ENCODE data around the gene MYL2. TPM values are rescaled to one million over a fixed set of nuclear protein-coding genes. Genes with fewer than 3 reads are reported as not detected.

The MYL2 gene
- total and polyA plus RNA-seq, 9 of the 15 experiments (the other 6 are each of a cell fraction or from before 2014, with no cell fraction given) = not detected

DNA sequence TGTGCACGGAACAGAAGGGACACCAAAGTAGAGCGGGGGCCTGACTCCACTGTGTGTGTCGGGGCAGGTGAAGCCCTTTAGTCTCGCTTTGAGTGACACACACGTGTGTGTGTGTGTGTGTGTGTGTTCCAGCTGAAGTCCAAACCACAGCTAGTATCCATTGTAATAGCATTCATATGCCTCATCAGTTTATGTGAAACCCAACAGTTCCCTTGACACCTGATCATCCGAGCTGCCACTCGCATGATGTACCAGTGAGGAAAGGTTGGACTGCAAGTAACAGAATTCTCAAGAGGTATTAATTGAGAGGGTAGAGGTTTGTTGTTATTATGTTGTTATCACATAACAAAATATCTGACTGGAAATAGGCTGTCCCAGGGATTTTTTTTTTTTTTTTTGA is 57.2 kb downstream of the MYL2 start:
- ChIA-PET CTCF (ENCODE audit: low intra/inter-chr PET ratio) (no interaction called here), POLR2A (interaction anchor here (0.5 to 0.6 kb wide), 2 partner anchors 166 to 394 kb away, joined by 3 read pairs; no protein-coding TSS in a partner anchor)
- no TSS peak for BruUV-seq (replicated peaks)
- Histone ChIP-seq H3K79me2 (ENCODE audit: control insufficient read depth, insufficient read depth, low read length) (no peaks in the 10 kb centered on the region), H2AFZ (ENCODE audit: low read depth, low read length) (no peak overlapping the region), H3K27me3 (ENCODE audit: control insufficient read depth in 2 of 2, insufficient read depth in 2 of 2, low read length in 2 of 2) (peaks cover 12 to 23% of the 10 kb centered on the region in 2 experiments), H3K4me3 (no peak overlapping the region), H3K9me3 (replicated peaks; ENCODE audit: control insufficient read depth, insufficient read depth, low read depth, low read length) (no peaks in the 10 kb centered on the region), H3K4me1 (replicated peaks in 1 of 2; ENCODE audit: control insufficient read depth in 2 of 2, insufficient read depth in 2 of 2, low read length in 2 of 2) (no peaks in the 10 kb centered on the region), H3K9ac (ENCODE audit: insufficient read depth in 1 of 2, low read depth in 2 of 2, low read length in 2 of 2) (no peak overlapping the region), H4K20me1 (replicated peaks; ENCODE audit: control insufficient read depth, insufficient read depth, low read length) (no peaks in the 10 kb centered on the region), H3K27ac (ENCODE audit: extremely low read depth, low read depth, low read length) (no peak overlapping the region), H3K36me3 (ENCODE audit: control insufficient read depth, insufficient read depth, low read length) (no peaks in the 10 kb centered on the region), H3K4me2 (ENCODE audit: insufficient read depth, low read length) (no peak overlapping the region), H3K9me1 (ENCODE audit: control insufficient read depth, insufficient read depth, low read length) (no peaks in the 10 kb centered on the region)
- whole genome bisulfite sequencing (ENCODE audit: insufficient coverage, low coverage, missing lambda C conversion rate) = 6% methylated on average over 7 of the region's 7 CpGs
- FAIRE-seq (no peak), DNase-seq (ENCODE audit: extremely low read depth in 1 of 4, low spot score in 3 of 4) (no peak), ATAC-seq (no peak)
- intact Hi-C loops (cut with micrococcal nuclease) = no loop called here
- no peak for TF ChIP-seq EZH2 (IDR thresholded peaks at IDR 0.05; ENCODE audit: borderline replicate concordance, low read depth, low read length)
- TF ChIP-seq CBFA2T3 (IDR thresholded peaks at IDR 0.05) = no peak
- no peak for TF ChIP-seq NBN (IDR thresholded peaks at IDR 0.05; ENCODE audit: low read depth)
- no peak for TF ChIP-seq FOXA1 (IDR thresholded peaks at IDR 0.05; ENCODE audit: borderline replicate concordance)
- no peak for TF ChIP-seq BACH1 (tag; IDR thresholded peaks at IDR 0.05)
- TF ChIP-seq, protein P1, sequence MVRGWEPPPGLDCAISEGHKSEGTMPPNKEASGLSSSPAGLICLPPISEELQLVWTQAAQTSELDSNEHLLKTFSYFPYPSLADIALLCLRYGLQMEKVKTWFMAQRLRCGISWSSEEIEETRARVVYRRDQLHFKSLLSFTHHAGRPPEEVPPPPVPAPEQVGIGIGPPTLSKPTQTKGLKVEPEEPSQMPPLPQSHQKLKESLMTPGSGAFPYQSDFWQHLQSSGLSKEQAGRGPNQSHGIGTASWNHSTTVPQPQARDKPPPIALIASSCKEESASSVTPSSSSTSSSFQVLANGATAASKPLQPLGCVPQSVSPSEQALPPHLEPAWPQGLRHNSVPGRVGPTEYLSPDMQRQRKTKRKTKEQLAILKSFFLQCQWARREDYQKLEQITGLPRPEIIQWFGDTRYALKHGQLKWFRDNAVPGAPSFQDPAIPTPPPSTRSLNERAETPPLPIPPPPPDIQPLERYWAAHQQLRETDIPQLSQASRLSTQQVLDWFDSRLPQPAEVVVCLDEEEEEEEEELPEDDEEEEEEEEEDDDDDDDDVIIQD (CRISPR knock-in tag; IDR thresholded peaks at IDR 0.05) = no peak
- TF ChIP-seq RBFOX2 (IDR thresholded peaks at IDR 0.05; ENCODE audit: low read depth, low read length) = no peak
- no peak for TF ChIP-seq CC2D1A (IDR thresholded peaks at IDR 0.05)
- no peak for TF ChIP-seq GTF2F1 (IDR thresholded peaks at IDR 0.05; ENCODE audit: low read depth, low read length)
- in situ Hi-C loops (cut with MboI) = no loop called here
